ENCODE data around the gene GTF2H2C. TPM values are rescaled to one million over a fixed set of nuclear protein-coding genes. Genes with fewer than 3 reads are reported as not detected.
"Not testable (repeated sequence)": the region's sequence is repeated elsewhere in the genome, so short reads cannot be mapped to it uniquely, and the experiment has no call there.

Gene GTF2H2C
- total RNA-seq, 1 experiment from 2014 or later = 35.0 TPM

- not testable (repeated sequence) for DNase-seq (ENCODE audit: low read depth)
Observed at GRCh38 chr5:69566172-69566571, 6.2 kb downstream of the GTF2H2C start.

GRCh38 chr5:69568072-69568471 lies 8.1 kb downstream of the GTF2H2C start:
- not testable (repeated sequence) for DNase-seq (ENCODE audit: low read depth)

GRCh38 chr5:69583356-69583755 lies 23.4 kb downstream of the GTF2H2C start:
- not testable (repeated sequence) for DNase-seq (ENCODE audit: low read depth)

GRCh38 chr5:69596114-69596840 lies 36.3 kb downstream of the GTF2H2C start:
- not testable (repeated sequence) for DNase-seq (ENCODE audit: low read depth)

- DNase-seq (ENCODE audit: low read depth) = not testable (repeated sequence)
Observed at GRCh38 chr5:69601947-69602346, 42.0 kb downstream of the GTF2H2C start.

- not testable (repeated sequence) for DNase-seq (ENCODE audit: low read depth)
Observed at GRCh38 chr5:69606839-69607238, 46.8 kb downstream of the GTF2H2C start.

- not testable (repeated sequence) for DNase-seq (ENCODE audit: low read depth)
Observed at GRCh38 chr5:69607750-69608149, 47.8 kb downstream of the GTF2H2C start.

GRCh38 chr5:69608861-69609496 lies 49.0 kb downstream of the GTF2H2C start:
- not testable (repeated sequence) for DNase-seq (ENCODE audit: low read depth)

- DNase-seq (ENCODE audit: low read depth) = not testable (repeated sequence)
Observed at GRCh38 chr5:69614843-69615242, 54.9 kb downstream of the GTF2H2C start.

GRCh38 chr5:69631879-69632278 lies 71.9 kb downstream of the GTF2H2C start:
- not testable (repeated sequence) for DNase-seq (ENCODE audit: low read depth)

Other genes starting within 250 kb of the GTF2H2C start
- 5.1 and 7.6 TPM in 2 replicates for gene CCDC125, start 227.4 kb upstream of the GTF2H2C start, total RNA-seq (2014; rRNA removed; shearing (Covaris generic))
- gene AK6, start 190.7 kb upstream of the GTF2H2C start, total RNA-seq (2014; rRNA removed; shearing (Covaris generic)) = 48.9 and 51.6 TPM in 2 replicates
- gene TAF9, start 190.7 kb upstream of the GTF2H2C start, total RNA-seq (2014; rRNA removed; shearing (Covaris generic)) = 94.7 and 114 TPM in 2 replicates
- 8.5 and 19.7 TPM in 2 replicates for gene RAD17, start 190.4 kb upstream of the GTF2H2C start, total RNA-seq (2014; rRNA removed; shearing (Covaris generic))
- gene MARVELD2, start 145.1 kb upstream of the GTF2H2C start, total RNA-seq (2014; rRNA removed; shearing (Covaris generic)) = 4.1 and 5.7 TPM in 2 replicates
- gene OCLN, start 67.4 kb upstream of the GTF2H2C start, total RNA-seq (2014; rRNA removed; shearing (Covaris generic)) = 15.7 and 24.4 TPM in 2 replicates